Gastrocnemius medialis (tissue), 4 donors: ENCODE results near the gene CBR4. TPM values are rescaled to one million over a fixed set of nuclear protein-coding genes. Genes with fewer than 3 reads are reported as not detected.

Experiments used
- ATAC-seq, 2 donors: fragments of 150-250 bp; one replicate each; pipeline ENCODE4 v1.9.1; 2016
- DNase-seq, 2 donors: peaks; one replicate each; pipeline ENCODE4 v3.0.0-alpha.2; 2019
- H3K27ac ChIP-seq, 4 donors: fragments of 200-600 bp; sonication (generic); 1 replicate in 1 of 4; 2 replicates in 3 of 4; pipeline ENCODE4 v1.5.1; 2016 to 2018; ENCODE audit warnings: mild to moderate bottlenecking in 2 of 4, moderate library complexity in 1 of 4
- H3K27me3 ChIP-seq, 3 donors: fragments of 200-600 bp; sonication (generic) in 2 of 3; 1 replicate in 1 of 3; 2 replicates in 2 of 3; pipeline versions ENCODE4 v1.5.1 to v1.6.0; 2016 to 2019; ENCODE audit warnings: mild to moderate bottlenecking in 1 of 3, moderate library complexity in 1 of 3
- H3K36me3 ChIP-seq, 2 donors: fragments of 200-600 bp; sonication (generic) in 1 of 2; one replicate each; pipeline ENCODE4 v1.5.1; 2017 to 2018
- H3K4me1 ChIP-seq, 2 donors: fragments of 200-600 bp; sonication (generic) in 1 of 2; one replicate each; pipeline ENCODE4 v1.5.1; 2016 to 2017; ENCODE audit warnings: mild to moderate bottlenecking in 2 of 2
- H3K4me3 ChIP-seq, 4 donors: fragments of 200-600 bp; sonication (generic) in 3 of 4; 1 replicate in 1 of 4; 2 replicates in 3 of 4; pipeline ENCODE4 v1.5.1; 2016 to 2019; ENCODE audit warnings: mild to moderate bottlenecking in 2 of 4
- H3K9me3 ChIP-seq, 3 donors: fragments of 200-600 bp; sonication (generic) in 2 of 3; 1 replicate in 1 of 3; 2 replicates in 2 of 3; pipeline ENCODE4 v1.5.1; 2016 to 2019
- CTCF ChIP-seq, 5 experiments: fragments of 450-650 bp in 3 of 5; fragments of 200-600 bp in 2 of 5; sonication (generic) in 2 of 5; IDR thresholded peaks in 4 of 5; conservative IDR thresholded peaks in 1 of 5; 1 replicate in 4 of 5; 2 replicates in 1 of 5; pipeline ENCODE4 v1.5.1; 2016 to 2019; ENCODE audit warnings: antibody characterized with exemption in 5 of 5, mild to moderate bottlenecking in 3 of 5, moderate library complexity in 3 of 5
- POLR2A ChIP-seq, 2 donors: fragments of 450-650 bp; IDR thresholded peaks; one replicate each; pipeline ENCODE4 v1.6.1; 2017; ENCODE audit warnings: antibody characterized with exemption in 2 of 2, mild to moderate bottlenecking in 2 of 2, moderate library complexity in 2 of 2
- in situ Hi-C, 4 donors: fragments of 200-750 bp; cut with MboI; loops; one replicate each; pipeline versions ENCODE4 v1.15.0 to v1.8.0; 2017; ENCODE audit warnings: low sequenced_read_pairs in 4 of 4
- intact Hi-C: fragments of 100-400 bp; cut with DNase I; formaldehyde crosslinking; loops from one replicate; pipeline ENCODE4 v1.15.1; 2023; ENCODE audit warnings: low total_unique reads
- total RNA-seq, 4 donors: library from RNA; depleted of rRNA; stranded (reverse); fragments of >200 nt; gene quantifications; one replicate each; pipeline versions ENCODE4 v1.1.0 to v1.2.3, GENCODE V29; 2016

CBR4 gene
- total RNA-seq, 4 donors from 2014 or later, result 11.5 to 21.0 (median 17.5) TPM

- TF ChIP-seq CTCF (IDR thresholded peaks at IDR 0.05 in 4 of 5, conservative IDR thresholded peaks at IDR 0.05 in 1 of 5) (no peak), POLR2A (IDR thresholded peaks at IDR 0.05) (no peak)
Measured at GRCh38 chr4:168979338-168979737, 30.7 kb downstream of the CBR4 start.

GRCh38 chr4:168978001-168978700, 31.9 kb downstream of the CBR4 start:
- in situ Hi-C loops, result no loop called here
- no peak overlapping the region for H3K4me3 ChIP-seq
- H3K4me1 ChIP-seq, result no peaks in the 10 kb centered on the region
- no peak overlapping the region for H3K27ac ChIP-seq
- H3K27me3 ChIP-seq, result no peaks in the 10 kb centered on the region
- H3K9me3 ChIP-seq, result peaks cover 0 to 10% (median 0%) of the 10 kb centered on the region in 3 donors
- H3K36me3 ChIP-seq, result peaks cover 2 to 50% of the 10 kb centered on the region in 2 donors
- TF ChIP-seq CTCF (IDR thresholded peaks at IDR 0.05 in 4 of 5, conservative IDR thresholded peaks at IDR 0.05 in 1 of 5), result no peak
- TF ChIP-seq POLR2A (IDR thresholded peaks at IDR 0.05), result no peak
- no peak for ATAC-seq
- DNase-seq, result no peak
- intact Hi-C loops, result no loop called here

More at GRCh38 chr4:168979338-168979737, 30.7 kb downstream of the CBR4 start:
- ATAC-seq, result no peak
- Histone ChIP-seq H3K4me3 (no peak overlapping the region), H3K27me3 (no peaks in the 10 kb centered on the region), H3K36me3 (peaks cover 2 to 50% of the 10 kb centered on the region in 2 donors), H3K9me3 (peaks cover 0 to 10% (median 0%) of the 10 kb centered on the region in 3 donors), H3K4me1 (no peaks in the 10 kb centered on the region), H3K27ac (no peak overlapping the region)
- in situ Hi-C loops (no loop called here), intact Hi-C loops (no loop called here)
- no peak for DNase-seq

GRCh38 chr4:168972596-168972995, 37.5 kb downstream of the CBR4 start:
- TF ChIP-seq CTCF (IDR thresholded peaks at IDR 0.05 in 4 of 5, conservative IDR thresholded peaks at IDR 0.05 in 1 of 5), result no peak
- no peak for TF ChIP-seq POLR2A (IDR thresholded peaks at IDR 0.05)
- no peaks in the 10 kb centered on the region for H3K9me3 ChIP-seq
- DNase-seq (no peak), ATAC-seq (no peak)
- no peak overlapping the region for H3K4me3 ChIP-seq
- peaks cover 0 to 32% of the 10 kb centered on the region in 2 donors for H3K36me3 ChIP-seq
- in situ Hi-C loops, result no loop called here
- no peak overlapping the region for H3K27ac ChIP-seq
- intact Hi-C loops, result no loop called here
- no peaks in the 10 kb centered on the region for H3K4me1 ChIP-seq
- no peaks in the 10 kb centered on the region for H3K27me3 ChIP-seq

- H3K27ac ChIP-seq, result no peak overlapping the region
- no peak overlapping the region for H3K4me3 ChIP-seq
- TF ChIP-seq POLR2A (IDR thresholded peaks at IDR 0.05) (no peak), CTCF (IDR thresholded peaks at IDR 0.05 in 4 of 5, conservative IDR thresholded peaks at IDR 0.05 in 1 of 5) (no peak)
- ATAC-seq (no peak), DNase-seq (no peak)
- in situ Hi-C loops, result no loop called here
- H3K27me3 ChIP-seq, result no peaks in the 10 kb centered on the region
- H3K4me1 ChIP-seq, result no peaks in the 10 kb centered on the region
- intact Hi-C loops, result no loop called here
- H3K9me3 ChIP-seq, result no peaks in the 10 kb centered on the region
- H3K36me3 ChIP-seq, result no peaks in the 10 kb centered on the region
Measured at GRCh38 chr4:168960716-168961115, 49.3 kb downstream of the CBR4 start.
